ENCODE results near the gene NEURL4.

The NEURL4 gene

DNA sequence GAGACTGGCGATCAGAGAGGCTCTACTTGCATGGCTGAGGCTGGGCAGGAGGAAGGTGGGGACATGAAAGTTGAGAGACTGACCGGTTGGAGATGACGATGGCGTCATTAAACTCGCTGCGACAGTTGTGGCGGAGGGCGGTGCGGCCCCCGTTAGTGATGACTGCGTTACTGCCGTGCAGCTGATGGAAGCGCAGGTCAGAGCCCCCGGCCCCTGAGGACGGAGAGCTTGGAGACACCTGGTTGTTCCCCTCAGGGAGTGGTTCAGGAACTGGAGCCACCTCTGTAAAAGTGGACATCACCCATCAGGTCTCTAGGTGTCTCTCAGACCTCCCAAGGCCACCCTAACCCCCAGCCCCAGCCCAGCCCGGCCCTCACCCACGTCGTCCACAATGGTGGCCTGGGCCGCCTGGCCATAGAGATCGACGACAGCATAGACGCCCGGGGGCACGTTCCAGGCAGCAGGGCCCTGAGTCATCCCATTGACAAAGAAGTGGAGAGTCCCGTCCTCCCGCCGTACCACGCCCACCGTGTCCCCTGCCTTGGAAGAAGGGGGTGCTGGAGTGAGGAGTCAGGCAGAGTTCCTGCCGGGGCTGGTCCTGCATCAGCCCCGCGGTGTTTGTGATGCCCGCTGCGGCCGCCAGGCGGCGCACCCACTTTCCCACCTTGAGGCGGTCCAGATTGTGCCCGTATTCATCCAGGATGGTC is 5.3 kb downstream of the NEURL4 start:
- DNase-seq (ENCODE audit: low read depth): peak; percentile 50

DNA sequence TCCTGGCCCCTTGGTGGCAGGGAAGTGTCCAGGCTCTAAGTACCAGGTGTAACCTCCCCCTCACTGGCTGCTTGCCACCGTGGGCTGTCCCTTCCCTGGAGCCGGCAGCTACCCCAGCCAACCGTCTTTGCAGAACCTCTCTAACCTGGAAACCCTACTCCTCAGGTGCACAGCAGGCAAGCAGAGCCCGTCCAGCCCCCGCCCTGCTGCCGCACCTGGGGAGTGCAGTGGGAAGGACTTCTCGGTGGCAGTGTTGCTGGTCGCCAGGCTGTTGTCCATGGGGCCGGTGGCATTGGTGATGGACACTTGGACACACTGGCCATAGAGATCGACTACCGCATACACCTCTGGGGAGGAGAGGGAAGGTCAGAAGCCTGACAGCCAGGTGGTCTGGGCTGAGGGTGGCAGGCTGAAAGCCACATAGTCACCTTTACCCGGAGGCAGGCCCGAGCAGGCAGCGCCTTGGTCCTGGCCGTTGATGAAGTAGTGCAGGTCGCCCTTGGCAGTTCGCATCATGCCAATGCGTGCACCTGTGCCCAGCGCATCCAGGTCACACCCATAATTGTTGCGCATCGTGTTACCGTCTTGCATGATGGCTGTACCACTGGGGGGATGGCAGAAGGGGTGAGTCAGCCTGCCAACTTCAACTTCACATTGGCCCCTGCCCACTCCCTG is 6.5 kb downstream of the NEURL4 start:
- DNase-seq (ENCODE audit: low read depth): no peak

DNA sequence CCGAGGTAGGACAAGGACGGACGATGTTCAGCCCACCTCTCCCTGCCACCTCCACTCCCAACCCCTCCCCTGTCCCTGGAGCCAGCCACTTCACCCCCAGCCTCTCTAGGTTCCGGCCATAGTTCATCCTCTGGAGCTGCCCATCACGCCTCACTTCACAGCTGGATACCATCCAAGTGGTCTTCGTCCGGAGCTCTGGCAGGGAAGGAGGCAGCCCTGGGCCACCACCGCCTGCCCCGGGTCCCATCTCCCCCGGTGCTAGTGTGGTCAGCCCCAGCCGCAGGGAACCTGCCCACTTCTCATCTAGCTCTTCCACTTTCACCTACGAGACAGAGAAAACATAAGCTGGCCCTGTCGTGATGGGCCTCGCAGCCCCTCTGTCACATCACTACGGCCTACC is 7.7 kb downstream of the NEURL4 start:
- DNase-seq (ENCODE audit: low read depth): no peak

DNA sequence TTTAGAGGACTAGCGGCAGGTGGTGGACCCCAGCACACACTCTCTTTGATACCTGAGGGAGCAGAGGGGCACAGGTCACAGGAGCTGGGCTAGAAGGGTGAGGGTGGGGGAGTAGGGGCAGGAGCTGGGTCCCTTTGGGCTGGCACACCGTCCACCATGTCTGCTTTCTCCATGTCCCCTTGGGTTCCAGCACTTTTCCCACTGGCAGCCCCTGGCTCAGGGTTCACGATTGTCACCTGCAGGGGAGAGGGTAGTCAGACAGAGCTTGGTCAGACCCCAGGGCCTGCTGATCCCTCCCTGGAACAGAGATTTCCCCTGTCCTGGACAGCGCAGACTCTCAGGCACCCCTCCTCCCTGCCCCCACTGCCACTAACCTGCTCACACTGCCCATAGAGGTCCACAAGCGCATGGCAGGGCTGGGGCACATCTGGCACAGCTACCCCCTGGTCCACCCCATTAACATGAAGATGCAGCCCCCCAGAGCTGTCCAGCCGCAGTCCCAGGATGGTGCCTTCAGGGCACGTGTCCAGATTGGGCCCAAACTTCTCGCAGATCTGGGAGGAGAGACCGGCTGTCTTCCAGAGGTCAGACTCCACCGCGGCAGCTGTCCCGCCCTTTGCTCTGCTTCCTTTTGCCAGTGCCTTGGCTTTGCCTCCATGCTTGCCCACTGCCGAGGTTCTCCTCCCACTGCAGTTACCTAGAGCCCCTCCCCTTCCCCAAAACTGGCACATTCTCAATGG is 10.8 kb downstream of the NEURL4 start:
- DNase-seq (ENCODE audit: low read depth): no peak

DNA sequence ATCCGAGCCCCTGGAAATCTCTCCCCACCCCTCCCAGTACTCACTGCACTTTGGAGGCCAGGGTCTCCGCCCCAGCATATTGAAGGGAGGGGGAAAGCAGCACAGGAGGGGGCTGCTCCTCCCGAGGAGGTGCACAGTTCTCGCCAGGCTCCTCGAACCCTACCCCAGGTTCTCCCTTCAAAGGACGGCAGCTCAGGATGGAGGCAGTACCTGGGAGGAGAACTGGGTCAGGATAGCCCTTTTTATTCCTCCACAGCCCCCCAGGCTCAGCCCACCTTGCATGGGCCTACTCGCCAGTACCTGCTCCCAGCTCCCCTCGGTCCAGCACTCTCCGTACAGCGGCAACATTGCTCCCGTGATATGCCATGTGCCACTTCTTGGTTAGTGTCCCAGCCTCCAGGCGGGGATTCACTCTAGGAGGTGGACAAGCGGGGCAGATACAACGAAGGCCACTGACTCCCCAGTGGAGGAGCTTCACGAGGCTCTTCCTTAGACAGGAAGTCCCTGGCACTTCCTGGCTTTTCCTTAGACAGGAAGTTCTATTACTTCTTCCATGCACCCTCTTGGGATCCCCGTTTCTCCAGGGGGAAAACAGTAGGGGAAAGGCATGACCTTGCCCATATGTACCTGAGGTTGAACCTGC is 11.9 kb downstream of the NEURL4 start:
- no peak for DNase-seq (ENCODE audit: low read depth)

DNA sequence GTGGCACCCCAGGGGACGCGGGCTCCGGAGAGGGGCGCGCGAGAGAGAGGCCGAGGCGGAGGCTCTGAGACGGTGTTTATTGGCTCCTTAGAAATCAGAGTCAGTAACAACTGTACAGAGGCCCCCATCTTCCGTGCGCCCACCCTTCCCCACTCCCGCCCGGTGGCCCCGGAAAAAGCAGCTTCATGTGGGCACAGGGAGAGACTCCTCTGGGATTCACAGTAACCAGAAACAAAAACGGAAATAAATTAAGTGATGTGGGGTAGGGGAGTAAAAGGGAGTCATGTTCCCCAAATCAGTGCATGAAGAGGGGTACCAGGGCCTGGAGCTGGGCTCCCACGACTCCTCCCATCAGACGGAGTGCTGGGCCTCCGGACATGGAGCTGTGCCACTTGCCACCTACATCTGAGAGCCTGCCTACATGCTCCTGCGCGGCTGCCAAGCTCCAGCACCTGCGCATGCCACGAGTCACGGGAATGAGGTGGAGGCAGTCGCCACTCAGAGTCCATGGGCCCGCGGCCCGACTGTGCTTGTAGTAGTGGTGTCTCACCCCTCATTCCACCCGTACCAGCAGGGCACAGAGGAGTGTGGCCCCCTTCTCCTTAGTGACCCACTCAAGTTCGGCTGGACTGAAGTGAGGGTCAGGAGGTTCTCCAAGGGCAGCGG is 13.4 kb downstream of the NEURL4 start:
- DNase-seq (ENCODE audit: low read depth): no peak

DNA sequence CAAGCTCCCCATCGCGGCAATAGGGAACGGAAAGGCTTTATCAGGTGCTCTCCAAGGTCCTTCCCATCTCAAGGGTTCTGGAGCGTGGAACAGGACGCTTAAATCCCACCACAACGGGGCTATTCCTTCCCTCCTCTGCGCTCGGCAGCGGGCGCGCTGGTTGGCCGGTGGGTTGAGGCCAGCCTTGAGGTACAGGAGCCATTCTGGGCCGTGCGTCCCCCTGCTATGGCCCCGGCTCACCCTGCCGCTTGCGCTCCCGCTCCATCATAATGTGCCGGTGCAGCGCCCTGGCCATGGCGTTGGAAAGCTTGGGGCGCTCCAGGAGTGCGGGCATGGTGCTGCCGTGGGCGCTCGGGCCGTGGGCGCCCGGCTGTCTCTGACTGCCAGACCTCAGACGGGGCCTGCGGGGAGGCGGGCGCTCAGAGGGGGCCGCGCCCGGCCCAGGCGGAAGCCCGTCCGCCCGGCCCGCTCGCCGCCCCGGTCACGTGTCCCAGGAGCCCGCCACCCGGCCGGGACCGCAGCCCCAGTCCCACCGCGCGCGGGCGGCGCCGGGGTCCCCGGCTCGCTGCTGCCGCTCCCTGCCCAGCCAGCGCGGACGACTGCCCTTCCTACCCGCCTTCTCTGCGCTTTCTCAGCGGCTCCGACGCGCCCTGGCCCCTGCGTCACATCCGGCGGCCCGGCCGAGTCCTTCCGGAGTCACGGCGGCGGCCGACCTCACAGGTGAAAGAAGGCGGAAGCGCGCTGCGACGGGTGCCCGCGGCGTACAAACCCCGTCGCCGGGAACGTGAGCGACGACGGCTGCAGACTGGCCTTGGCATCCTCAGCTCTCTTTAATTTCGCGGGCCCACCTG is 14.2 kb downstream of the NEURL4 start, which contains the start of gene GPS2:
GPS2 (minus strand) TSS at position 642 of the 851 bp plus-strand sequence; CDS start at position 334, 308 bp downstream.
- DNase-seq (ENCODE audit: low read depth): peak; percentile 89

DNA sequence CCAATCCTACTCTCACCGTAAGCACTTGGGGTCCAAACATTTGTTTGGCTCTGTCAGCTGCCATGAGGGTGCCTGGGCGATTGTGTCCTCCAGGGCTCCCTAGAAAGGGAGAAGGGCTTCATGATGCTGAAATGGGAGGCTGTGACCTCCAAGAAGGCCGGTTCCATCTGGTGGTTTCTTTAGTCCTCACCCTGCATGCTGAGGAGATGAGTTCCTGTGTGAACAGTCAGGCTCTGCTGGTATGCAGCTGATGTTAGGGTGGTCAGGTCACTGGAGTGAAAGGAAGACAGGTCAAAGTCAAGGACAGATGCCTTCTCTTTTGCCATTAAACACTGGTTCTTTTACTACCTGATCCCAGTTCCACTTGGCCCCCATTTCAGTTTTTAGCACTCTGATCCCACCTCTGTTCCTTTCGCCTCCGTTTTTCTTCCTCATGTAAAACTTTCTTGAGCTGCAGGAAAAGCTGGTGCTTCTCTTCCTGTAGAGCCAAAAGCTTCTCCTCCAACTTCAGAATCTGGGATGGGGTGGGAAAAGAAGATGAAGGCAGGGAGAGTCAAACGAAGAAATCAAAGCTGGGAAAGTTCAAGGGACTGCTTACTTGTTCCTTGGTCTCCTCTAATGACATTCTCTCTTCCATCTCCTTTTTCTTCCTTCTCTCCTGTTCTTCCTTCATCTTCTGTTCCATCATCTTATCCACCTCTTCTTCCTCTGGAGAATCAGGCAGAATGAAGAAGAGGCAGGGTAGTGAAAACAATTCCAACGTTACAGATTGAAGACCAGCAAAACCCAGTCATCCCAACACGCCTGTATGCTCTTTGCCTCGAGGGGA is 15.0 kb downstream of the NEURL4 start:
- DNase-seq (ENCODE audit: low read depth): no peak

DNA sequence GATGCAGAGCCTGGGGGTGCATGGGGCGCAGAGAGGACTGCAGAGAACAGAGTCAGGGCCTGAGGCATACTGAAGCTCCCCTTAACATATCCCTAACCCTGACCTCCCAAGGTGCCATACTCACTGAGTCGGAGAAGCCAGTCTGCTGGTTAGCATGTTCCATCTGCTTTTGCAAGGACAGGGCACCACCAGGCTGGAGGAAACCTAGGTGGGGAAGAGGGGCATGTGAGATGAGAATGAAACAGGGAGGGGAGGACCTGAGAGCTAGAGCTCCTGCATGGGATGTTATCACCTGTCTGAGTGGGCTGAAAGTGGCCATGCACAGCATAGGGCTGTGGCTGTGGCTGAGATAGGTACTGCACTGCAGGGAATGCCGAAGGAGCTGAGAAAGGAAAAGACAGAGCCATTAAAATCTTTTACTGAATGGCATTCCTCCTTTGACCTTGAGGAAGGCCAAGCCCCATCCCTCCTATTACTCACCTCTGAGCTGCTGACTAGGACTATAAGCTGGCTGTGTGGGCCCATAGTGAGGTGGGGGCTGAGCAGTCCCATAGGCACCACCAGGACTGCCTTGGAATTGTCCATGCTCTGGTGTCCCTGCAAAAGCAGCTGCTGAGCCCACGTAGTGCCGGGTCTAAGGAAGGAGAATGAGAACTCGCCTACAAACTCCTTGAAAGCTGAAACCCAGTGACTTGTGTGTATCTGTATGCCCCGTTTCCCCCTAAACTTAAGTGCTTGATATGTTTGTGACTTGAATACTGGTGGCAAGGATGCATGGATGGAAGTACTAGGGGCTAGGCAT is 15.8 kb downstream of the NEURL4 start:
- no peak for DNase-seq (ENCODE audit: low read depth)

DNA sequence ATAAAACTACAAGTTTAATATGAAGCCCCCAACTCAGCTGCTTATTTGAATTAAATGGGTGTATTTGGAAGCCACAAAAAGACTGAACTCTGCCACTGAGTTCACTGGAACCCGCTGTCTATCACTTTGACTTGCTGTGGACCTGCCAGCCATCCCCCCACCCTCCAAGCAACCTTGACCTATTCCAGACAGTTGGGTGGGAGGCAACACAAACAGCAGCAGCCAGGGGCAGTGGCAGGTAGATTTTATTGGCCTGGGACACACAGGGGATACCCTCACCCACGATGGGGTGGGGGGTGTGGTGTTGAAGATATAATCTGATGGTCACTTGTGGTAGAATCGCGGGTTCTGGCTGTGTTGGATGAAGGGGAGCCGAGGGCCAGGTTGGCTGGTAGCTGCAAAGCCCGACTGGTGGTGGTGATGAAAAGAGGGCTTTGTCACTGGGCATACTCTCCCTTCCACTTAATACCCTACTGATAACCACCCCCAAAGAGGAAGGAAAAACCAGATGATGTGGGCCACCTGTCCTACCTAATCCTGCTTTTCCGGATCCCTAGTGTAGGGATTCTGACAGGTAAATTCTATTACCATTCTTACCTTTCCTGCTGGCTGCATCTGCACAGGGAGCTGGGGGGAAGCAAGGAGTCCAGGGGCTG is 16.6 kb downstream of the NEURL4 start:
- no peak for DNase-seq (ENCODE audit: low read depth)

DNA sequence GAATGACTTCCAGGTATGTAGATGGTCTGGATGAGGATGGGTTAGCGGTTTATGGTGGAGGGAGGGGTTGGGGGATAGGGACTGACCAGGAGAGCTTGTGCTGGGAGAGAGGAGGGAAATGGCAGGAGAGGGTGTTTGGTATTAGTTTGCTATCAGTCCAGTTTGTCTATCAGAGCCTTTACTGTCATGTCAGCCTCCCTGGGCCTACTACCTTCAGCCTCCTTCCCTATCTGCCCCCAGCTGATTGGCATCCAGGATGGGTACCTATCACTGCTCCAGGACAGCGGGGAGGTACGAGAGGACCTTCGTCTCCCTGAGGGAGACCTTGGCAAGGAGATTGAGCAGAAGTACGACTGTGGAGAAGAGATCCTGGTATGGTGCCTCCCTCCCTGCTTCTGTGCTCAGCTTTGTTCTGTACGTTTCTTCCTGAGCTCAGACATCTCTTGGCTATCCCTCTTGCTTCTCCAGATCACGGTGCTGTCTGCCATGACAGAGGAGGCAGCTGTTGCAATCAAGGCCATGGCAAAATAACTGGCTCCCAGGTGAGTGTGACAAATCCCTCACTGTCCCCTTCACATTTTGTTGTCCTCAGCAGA is 17.9 kb downstream of the NEURL4 start:
- no peak for DNase-seq (ENCODE audit: low read depth)

DNA sequence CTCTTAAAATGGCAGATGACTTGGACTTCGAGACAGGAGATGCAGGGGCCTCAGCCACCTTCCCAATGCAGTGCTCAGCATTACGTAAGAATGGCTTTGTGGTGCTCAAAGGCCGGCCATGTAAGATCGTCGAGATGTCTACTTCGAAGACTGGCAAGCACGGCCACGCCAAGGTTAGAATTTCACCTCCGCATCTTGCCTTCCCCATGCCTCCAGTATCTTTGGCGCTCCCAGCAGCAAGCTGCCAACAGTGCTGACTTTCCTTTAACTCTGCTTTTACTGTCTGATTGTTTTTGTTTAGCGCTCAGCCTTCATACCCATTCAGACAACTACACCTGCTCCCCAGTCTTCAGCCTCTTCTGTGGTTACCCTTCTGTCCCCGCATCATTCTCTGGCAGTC is 19.5 kb downstream of the NEURL4 start:
- no peak for DNase-seq (ENCODE audit: low read depth)

DNA sequence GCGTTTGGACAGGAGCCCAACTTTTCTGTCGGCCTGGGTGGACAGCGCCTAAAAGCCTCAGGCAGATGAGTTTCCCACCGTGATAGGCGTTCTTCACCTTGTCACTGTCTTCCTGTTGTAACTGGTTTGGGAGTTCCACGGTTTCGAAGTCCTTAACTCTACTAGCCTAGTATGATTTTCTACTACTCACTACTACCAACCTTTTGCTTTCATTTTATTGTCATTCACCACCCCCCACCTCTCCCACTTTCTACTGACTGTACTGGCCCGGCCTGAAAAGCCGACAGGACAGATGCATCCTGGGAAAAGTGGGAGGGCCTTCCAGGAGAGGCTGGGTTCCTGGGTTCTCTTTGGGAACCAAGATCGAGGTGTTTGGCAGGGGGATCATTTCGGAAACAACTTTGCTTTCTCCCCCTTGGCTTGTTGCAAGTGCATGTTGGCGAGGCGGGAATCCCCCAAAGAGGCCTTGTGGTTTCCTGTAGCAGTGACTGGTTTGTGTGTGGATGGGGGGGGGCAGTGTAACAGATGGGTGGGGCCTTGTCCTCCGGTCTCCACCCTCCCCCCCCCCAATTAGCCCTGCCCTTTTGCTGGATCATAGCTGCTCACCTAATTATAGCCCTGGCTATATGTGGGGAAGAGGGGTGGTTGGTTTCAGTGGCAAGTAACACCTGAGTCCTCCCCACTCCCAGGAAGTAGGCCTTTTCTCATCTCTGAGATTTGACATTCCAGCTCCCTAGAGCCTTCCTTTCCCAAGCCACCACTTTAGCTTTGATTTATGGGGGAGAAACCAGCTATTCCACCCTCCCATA is 20.3 kb downstream of the NEURL4 start:
- DNase-seq (ENCODE audit: low read depth): peak; percentile 86

DNA sequence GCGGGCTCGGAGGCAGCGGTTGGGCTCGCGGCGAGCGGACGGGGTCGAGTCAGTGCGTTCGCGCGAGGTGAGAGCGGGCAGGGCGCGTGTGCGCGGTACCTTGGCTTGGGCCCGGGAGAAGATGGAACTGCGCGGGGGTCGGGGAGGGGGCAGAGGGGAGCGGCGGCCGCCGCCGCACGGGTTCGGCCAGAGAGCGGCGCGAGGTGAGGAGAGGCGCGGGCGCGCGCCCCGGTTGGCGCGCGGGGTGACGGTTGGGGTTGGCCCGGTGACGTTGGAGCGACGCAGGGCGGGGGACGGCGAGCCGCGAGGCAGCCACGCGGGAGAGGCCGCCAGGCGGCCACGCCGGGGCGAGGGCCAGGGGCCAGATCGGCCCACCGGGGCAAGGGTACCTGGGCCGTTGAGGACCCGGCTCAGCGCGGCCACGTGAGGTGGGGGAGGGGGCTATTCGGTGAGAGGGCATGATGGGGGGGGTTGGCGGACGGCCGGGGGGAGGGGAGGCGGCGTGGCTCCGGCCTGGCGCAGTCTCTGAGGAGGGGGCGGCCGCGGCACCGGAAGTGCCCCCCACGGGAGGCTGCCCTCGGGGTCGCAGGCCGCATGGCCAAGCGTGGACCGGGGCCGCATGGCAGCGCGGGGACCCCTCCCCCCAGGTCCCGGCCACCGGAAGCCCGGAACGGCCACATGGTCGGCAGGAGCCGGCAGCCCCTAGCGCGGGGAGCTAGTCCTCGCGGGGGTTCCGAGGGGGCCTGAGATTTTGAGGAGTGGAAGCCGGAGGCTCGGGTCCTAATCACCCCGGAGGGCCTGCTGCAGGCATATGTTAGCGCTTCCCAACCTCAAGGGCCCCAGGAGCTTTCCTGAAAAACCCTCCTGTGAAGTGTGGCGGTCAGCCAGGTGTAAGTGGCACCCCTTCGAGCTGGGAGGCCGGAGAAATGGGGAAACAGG is 21.2 kb downstream of the NEURL4 start:
- peak; percentile 41 for DNase-seq (ENCODE audit: low read depth)

DNA sequence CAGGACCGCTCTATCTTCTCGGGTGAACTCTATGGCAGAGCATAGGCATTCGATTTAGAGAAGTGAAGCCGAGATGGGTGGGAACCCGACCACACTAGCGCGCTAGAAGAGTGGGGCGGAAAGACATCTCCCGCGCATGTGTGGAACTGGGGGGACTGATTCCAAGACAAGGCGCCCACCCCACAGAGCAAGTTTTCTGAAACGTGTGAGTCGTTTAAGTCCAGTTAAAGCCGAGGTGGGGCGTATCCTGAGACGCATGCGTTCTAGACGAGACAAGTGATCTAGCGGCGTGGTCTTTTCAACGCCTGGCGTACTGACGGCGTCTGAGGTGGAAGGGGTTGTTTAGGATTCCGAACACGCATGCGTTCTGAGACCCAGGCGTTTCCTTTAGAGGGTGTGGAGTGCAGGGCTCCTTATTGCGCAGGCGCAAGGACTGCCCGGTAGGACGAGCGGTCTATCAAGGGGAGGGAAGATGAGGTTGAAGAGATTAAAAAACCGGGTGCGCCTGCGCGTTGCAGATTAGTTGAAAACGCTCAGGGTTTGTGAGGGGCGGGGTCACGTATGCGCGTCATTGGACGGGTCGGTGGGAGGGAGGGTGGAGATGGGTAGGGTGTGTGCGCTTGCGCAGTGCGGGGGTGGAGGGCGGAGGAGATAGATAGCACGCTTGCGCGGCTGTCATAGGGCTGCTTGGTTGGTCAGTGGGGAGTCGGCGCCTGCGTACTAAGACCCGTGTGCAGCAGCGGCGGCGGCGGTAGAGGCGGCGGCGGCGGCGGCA is 22.0 kb downstream of the NEURL4 start, which contains the start of gene EIF5A:
EIF5A (plus strand) TSS at position 718 of the 775 bp plus-strand sequence. CDS start 2,008 bp downstream, outside the sequence.
- peak; percentile 100 for DNase-seq (ENCODE audit: low read depth)

Data from stimulated activated CD4-positive, alpha-beta T cell treated with anti-CD3 and anti-CD28 coated beads, Interleukin-2, amount 100 ng/mL, for 4 hours (primary cell).